Measurements from ENCODE around the gene AREL1.

GRCh38 chr14:74627076-74627475, 85.8 kb downstream of the AREL1 start:
- TF ChIP-seq, protein P1, sequence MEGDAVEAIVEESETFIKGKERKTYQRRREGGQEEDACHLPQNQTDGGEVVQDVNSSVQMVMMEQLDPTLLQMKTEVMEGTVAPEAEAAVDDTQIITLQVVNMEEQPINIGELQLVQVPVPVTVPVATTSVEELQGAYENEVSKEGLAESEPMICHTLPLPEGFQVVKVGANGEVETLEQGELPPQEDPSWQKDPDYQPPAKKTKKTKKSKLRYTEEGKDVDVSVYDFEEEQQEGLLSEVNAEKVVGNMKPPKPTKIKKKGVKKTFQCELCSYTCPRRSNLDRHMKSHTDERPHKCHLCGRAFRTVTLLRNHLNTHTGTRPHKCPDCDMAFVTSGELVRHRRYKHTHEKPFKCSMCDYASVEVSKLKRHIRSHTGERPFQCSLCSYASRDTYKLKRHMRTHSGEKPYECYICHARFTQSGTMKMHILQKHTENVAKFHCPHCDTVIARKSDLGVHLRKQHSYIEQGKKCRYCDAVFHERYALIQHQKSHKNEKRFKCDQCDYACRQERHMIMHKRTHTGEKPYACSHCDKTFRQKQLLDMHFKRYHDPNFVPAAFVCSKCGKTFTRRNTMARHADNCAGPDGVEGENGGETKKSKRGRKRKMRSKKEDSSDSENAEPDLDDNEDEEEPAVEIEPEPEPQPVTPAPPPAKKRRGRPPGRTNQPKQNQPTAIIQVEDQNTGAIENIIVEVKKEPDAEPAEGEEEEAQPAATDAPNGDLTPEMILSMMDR (IDR thresholded peaks at IDR 0.05; ENCODE audit: poor library complexity, severe bottlenecking), result no peak
- TF ChIP-seq REST (IDR thresholded peaks at IDR 0.05; ENCODE audit: borderline replicate concordance) (no peak), TAF1 (IDR thresholded peaks at IDR 0.05; ENCODE audit: low read depth) (no peak), RAD21 (conservative IDR thresholded peaks at IDR 0.05) (no peak)

All from neural cell (in vitro differentiated cells).